Right atrium auricular region (tissue), 2 donors: ENCODE results near the gene ELFN1. TPM values are rescaled to one million over a fixed set of nuclear protein-coding genes. Genes with fewer than 3 reads are reported as not detected.

Experiments
- DNase-seq: peaks from one replicate; pipeline ENCODE4 v3.0.0-alpha.2; 2019; ENCODE audit warnings: low spot score
- H3K27ac ChIP-seq, 2 donors: fragments of 200-600 bp; sonication (generic); 1 replicate in 1 of 2; 2 replicates in 1 of 2; pipeline ENCODE4 v1.5.1; 2016 to 2019
- H3K27me3 ChIP-seq, 2 donors: fragments of 200-600 bp; sonication (generic); one replicate each; pipeline versions ENCODE4 v1.5.1 to v1.6.0; 2017 to 2019
- H3K36me3 ChIP-seq: fragments of 200-600 bp; sonication (generic); one replicate; pipeline ENCODE4 v1.5.1; 2016
- H3K4me1 ChIP-seq, 2 donors: fragments of 200-600 bp; sonication (generic); one replicate each; pipeline versions ENCODE4 v1.5.1 to v1.6.0; 2017 to 2019
- H3K4me3 ChIP-seq, 2 donors: fragments of 200-600 bp; sonication (generic); 1 replicate in 1 of 2; 2 replicates in 1 of 2; pipeline ENCODE4 v1.5.1; 2017 to 2019; ENCODE audit warnings: mild to moderate bottlenecking in 1 of 2, moderate library complexity in 1 of 2
- H3K9me3 ChIP-seq, 2 donors: fragments of 200-600 bp; sonication (generic); one replicate each; pipeline ENCODE4 v1.5.1; 2019
- total RNA-seq, 2 donors: library from RNA; depleted of rRNA; stranded (reverse); fragments of >200 nt; gene quantifications; one replicate each; pipeline ENCODE4 v1.1.0, GENCODE V29; 2016
- TF ChIP-seq, protein P1 (sequence below), 2 donors: fragments of 200-600 bp; sonication (generic); IDR thresholded peaks; one replicate each; pipeline ENCODE4 v1.5.1; 2019; ENCODE audit warnings: antibody characterized with exemption in 2 of 2

The ELFN1 gene
- total RNA-seq, 2 donors from 2014 or later: 6.5 to 15.3 TPM

DNA sequence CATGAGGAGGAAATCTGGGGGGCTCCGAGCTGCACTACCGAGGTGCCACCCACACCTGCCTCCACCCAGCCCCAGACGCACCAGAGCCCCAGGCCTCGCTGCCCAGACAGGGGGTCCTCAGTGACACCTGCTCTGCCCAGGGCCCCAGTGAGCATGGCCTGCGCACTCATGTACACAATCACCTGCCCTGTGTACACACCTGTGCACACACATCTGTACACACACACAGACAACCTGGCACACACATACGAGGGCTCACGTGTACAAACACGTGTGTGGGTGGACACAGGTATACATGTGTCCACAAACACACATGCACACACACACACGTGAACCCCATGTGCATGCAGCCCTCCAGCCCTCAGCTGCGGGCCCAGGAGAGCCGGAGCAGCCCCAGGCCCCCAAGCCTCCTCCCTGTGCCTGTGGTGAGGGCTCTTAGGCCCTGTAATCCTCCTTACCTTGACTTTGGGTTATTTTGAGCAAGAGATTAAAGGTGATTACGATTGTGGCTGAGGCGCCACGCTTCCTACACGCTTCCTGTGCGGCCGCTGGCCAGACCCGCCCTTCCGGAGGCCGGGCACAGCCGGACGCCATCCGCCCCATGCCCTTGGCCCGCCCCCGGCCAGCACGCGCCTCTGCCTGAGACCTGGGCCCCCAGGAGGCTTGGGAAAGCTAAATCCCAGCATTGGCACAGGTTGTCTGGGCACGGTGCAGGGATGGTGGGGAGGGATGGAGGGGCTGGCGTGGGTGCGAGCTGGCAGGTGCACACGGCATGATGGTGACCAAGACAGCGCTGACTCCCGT is 71.9 kb downstream of the ELFN1 start:
- H3K27me3 ChIP-seq: no peaks in the 10 kb centered on the region
- no peak for DNase-seq
- TF ChIP-seq, protein P1, sequence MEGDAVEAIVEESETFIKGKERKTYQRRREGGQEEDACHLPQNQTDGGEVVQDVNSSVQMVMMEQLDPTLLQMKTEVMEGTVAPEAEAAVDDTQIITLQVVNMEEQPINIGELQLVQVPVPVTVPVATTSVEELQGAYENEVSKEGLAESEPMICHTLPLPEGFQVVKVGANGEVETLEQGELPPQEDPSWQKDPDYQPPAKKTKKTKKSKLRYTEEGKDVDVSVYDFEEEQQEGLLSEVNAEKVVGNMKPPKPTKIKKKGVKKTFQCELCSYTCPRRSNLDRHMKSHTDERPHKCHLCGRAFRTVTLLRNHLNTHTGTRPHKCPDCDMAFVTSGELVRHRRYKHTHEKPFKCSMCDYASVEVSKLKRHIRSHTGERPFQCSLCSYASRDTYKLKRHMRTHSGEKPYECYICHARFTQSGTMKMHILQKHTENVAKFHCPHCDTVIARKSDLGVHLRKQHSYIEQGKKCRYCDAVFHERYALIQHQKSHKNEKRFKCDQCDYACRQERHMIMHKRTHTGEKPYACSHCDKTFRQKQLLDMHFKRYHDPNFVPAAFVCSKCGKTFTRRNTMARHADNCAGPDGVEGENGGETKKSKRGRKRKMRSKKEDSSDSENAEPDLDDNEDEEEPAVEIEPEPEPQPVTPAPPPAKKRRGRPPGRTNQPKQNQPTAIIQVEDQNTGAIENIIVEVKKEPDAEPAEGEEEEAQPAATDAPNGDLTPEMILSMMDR (IDR thresholded peaks at IDR 0.05): no peak
- H3K9me3 ChIP-seq: no peaks in the 10 kb centered on the region
- peak overlapping the region in 1 of 2 donors; percentile 13 for H3K4me3 ChIP-seq
- peaks cover 8% of the 10 kb centered on the region for H3K36me3 ChIP-seq
- H3K4me1 ChIP-seq: peaks cover 0 to 25% of the 10 kb centered on the region in 2 donors
- peak overlapping the region; percentile 16 to 53 for H3K27ac ChIP-seq

DNA sequence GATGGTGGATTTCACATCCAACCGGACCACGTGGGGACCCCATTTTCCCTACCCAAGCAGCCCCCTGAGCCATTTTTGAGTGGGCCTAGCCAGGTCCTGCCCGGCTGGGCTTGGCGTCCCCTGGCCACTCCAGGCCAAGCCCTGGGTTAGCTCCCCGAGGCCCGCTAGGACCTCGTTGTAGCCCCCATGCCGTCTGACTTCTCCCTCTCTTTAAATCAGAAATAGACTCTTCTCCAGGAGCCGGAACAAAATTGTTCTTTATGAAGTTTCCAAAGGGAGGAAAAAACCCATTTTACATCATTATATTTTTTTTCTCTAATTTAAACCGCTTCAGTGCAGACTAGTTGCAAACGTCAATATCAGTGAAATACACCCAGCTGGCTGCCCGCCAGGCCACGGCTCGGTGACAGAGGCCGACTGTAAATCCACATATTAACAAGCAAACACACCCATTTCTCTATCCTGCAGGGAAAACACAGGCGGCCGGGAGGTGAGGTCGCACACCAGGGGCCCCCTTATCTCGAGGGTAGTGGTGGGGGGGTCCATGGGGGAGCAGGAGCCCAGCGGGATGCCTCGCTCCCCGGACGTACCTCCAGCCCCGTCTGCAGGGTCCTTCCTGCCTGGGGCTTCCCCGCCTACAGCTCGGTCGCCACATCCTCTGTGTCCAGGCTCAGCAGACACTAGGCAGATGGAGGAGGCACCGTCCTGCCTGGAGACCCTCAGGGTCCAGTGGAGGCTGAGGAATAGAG is 72.7 kb downstream of the ELFN1 start:
- Histone ChIP-seq H3K27me3 (no peaks in the 10 kb centered on the region), H3K9me3 (no peaks in the 10 kb centered on the region), H3K27ac (peak overlapping the region; percentile 16 to 53), H3K4me1 (peaks cover 0 to 25% of the 10 kb centered on the region in 2 donors), H3K4me3 (peak overlapping the region in 1 of 2 donors; percentile 13), H3K36me3 (peaks cover 8% of the 10 kb centered on the region)
- DNase-seq: peak; percentile 72
- TF ChIP-seq, protein P1 (IDR thresholded peaks at IDR 0.05): no peak

DNA sequence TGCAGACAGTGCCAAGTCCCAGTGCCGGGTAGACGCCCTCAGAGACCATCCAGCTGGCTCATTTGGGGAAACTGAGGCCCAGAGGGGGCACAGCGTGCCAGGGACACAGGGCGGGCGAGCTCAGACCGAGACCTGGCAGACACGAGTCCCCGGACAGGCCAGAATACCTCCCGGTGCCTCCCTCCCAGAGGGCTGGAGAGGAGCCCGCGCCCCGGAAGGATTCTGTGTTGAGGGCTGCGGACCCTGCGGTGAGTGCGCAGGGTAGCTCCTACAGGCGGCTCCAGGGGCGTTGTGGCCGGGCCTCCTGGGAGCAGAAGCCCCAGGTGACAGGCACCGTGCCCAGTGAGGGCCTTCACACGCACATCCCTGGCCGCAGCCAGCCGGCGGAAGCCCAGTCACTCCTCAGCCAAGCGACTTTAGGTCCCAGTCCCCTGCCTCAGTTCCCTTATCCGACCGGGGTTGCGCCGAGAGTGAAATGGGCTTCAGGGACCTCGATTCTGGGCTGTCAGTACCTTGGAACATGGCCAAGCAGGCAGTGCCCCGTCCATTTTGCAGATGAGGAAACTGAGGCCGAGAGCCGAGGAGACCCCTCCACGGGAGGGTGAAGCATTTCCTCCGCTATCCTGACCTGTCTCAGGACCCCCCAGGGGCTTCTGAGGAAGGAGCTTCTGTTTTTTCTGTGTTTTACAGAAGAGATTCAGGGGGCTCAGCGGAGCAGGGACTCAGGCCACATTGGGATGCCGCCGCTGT is 73.6 kb downstream of the ELFN1 start:
- H3K27me3 ChIP-seq: no peaks in the 10 kb centered on the region
- TF ChIP-seq, protein P1 (IDR thresholded peaks at IDR 0.05): no peak
- DNase-seq: no peak

DNA sequence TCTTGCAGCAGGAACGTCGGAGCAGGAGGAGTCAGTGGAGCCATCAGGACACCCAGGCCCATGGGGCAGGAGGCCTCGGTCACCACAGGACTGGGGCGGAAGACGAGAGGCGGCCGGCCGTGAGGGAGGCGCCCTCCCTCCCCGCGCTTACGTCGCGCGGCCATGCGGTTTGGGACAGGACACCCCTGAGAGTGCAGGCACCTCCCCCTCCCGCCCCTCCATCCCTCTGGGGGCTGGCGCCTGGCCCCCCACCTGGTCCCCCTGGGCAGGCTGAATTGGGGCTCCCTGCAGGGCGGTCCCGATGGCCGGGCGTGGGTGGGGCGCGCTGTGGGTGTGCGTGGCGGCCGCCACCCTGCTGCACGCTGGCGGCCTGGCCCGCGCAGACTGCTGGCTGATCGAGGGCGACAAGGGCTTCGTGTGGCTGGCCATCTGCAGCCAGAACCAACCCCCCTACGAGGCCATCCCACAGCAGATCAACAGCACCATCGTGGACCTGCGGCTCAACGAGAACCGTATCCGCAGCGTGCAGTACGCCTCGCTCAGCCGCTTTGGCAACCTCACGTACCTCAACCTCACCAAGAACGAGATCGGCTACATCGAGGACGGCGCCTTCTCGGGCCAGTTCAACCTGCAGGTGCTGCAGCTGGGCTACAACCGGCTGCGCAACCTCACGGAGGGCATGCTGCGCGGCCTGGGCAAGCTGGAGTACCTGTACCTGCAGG is 74.4 kb downstream of the ELFN1 start:
- Histone ChIP-seq H3K9me3 (no peaks in the 10 kb centered on the region), H3K27me3 (no peaks in the 10 kb centered on the region), H3K36me3 (peaks cover 8% of the 10 kb centered on the region), H3K4me1 (peaks cover 0 to 33% of the 10 kb centered on the region in 2 donors), H3K27ac (no peak overlapping the region), H3K4me3 (no peak overlapping the region)
- TF ChIP-seq, protein P1 (IDR thresholded peaks at IDR 0.05): no peak
- no peak for DNase-seq

More for the DNA sequence above, 73.6 kb downstream of the ELFN1 start:
- Histone ChIP-seq H3K27ac (no peak overlapping the region), H3K4me3 (no peak overlapping the region), H3K9me3 (no peaks in the 10 kb centered on the region), H3K4me1 (peaks cover 0 to 25% of the 10 kb centered on the region in 2 donors), H3K36me3 (peaks cover 8% of the 10 kb centered on the region)

DNA sequence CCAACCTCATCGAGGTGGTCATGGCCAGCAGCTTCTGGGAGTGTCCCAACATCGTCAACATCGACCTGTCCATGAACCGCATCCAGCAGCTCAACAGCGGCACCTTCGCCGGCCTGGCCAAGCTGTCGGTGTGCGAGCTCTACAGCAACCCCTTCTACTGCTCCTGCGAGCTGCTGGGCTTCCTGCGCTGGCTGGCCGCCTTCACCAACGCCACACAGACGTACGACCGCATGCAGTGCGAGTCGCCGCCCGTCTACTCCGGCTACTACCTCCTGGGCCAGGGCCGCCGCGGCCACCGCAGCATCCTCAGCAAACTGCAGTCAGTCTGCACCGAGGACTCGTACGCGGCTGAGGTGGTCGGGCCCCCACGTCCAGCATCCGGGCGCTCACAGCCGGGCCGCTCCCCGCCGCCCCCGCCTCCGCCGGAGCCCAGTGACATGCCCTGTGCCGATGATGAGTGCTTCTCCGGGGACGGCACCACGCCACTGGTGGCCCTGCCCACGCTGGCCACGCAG is 75.0 kb downstream of the ELFN1 start:
- TF ChIP-seq, protein P1 (IDR thresholded peaks at IDR 0.05): no peak
- peaks cover 8% of the 10 kb centered on the region for H3K36me3 ChIP-seq
- no peak for DNase-seq
- H3K4me1 ChIP-seq: peaks cover 0 to 39% of the 10 kb centered on the region in 2 donors
- no peak overlapping the region for H3K27ac ChIP-seq
- H3K4me3 ChIP-seq: no peak overlapping the region
- no peaks in the 10 kb centered on the region for H3K27me3 ChIP-seq
- no peaks in the 10 kb centered on the region for H3K9me3 ChIP-seq
